GM18909 (cell line): ENCODE measurements around the gene ZNF329.

ENCODE experiments used
- ATAC-seq: cut with Tn5 transposase; IDR thresholded peaks from one replicate; pipeline ENCODE4 v1.9.1; 2021; ENCODE audit warnings: mild to moderate bottlenecking; ENCODE audit not compliant: unreplicated experiment, poor library complexity

Gene ZNF329

GRCh38 chr19:58123354-58123753 is 27.2 kb downstream of the ZNF329 start:
- ATAC-seq: no peak

- ATAC-seq: no peak
These were observed 31.4 kb downstream of the ZNF329 start for GRCh38 chr19:58118979-58119733.

- ATAC-seq: no peak
These were observed 32.6 kb downstream of the ZNF329 start for GRCh38 chr19:58117841-58118575.

- no peak for ATAC-seq
These were observed 42.1 kb downstream of the ZNF329 start for GRCh38 chr19:58108546-58108817.

- ATAC-seq: no peak
These were observed 42.6 kb downstream of the ZNF329 start for GRCh38 chr19:58107778-58108545.

GRCh38 chr19:58098682-58098998 is 51.9 kb downstream of the ZNF329 start:
- ATAC-seq: no peak

GRCh38 chr19:58097781-58098681 is 52.6 kb downstream of the ZNF329 start, which contains the start of gene ZSCAN18:
Gene ZSCAN18 (minus strand): TSS chr19:58098231. CDS start chr19:58090267, 7,964 bp downstream.
- peak; percentile 87 for ATAC-seq

- ATAC-seq: no peak
These were observed 53.2 kb downstream of the ZNF329 start for GRCh38 chr19:58097349-58097748.

GRCh38 chr19:58096884-58097283 is 53.7 kb downstream of the ZNF329 start:
- no peak for ATAC-seq

GRCh38 chr19:58095328-58095727 is 55.3 kb downstream of the ZNF329 start:
- no peak for ATAC-seq

- no peak for ATAC-seq
These were observed 57.5 kb downstream of the ZNF329 start for GRCh38 chr19:58093071-58093470.

- no peak for ATAC-seq
These were observed 59.2 kb downstream of the ZNF329 start for GRCh38 chr19:58091251-58091995.

GRCh38 chr19:58089846-58090245 is 60.7 kb downstream of the ZNF329 start:
- no peak for ATAC-seq

- no peak for ATAC-seq
These were observed 62.0 kb downstream of the ZNF329 start for GRCh38 chr19:58088521-58089052.

- no peak for ATAC-seq
These were observed 63.5 kb downstream of the ZNF329 start for GRCh38 chr19:58086825-58087710.

GRCh38 chr19:58085348-58085875 is 65.2 kb downstream of the ZNF329 start:
- no peak for ATAC-seq

GRCh38 chr19:58084596-58085347 is 65.8 kb downstream of the ZNF329 start:
- ATAC-seq: no peak
